ENCODE data around the gene DAB2IP. TPM values are rescaled to one million over a fixed set of nuclear protein-coding genes. Genes with fewer than 3 reads are reported as not detected.
A peak's percentile ranks its signal among the peaks of the same experiment; 100 is the strongest.
"Not testable (repeated sequence)": the region's sequence is repeated elsewhere in the genome, so short reads cannot be mapped to it uniquely, and the experiment has no call there.

The DAB2IP gene
- total RNA-seq, 1 donor from 2014 or later, result 71.6 TPM

GRCh38 chr9:121738968-121739367, 87.5 kb downstream of the DAB2IP start:
- Histone ChIP-seq H3K4me1 (peaks cover 38 to 63% of the 10 kb centered on the region in 2 donors), H3K27ac (peak overlapping the region; percentile 91 to 94)

GRCh38 chr9:121739971-121740370, 88.5 kb downstream of the DAB2IP start:
- TF ChIP-seq CTCF (IDR thresholded peaks at IDR 0.05), result no peak
- DNase-seq (ENCODE audit: low spot score in 2 of 2), result no peak
- no peaks in the 10 kb centered on the region for H3K27me3 ChIP-seq
- peak overlapping the region; percentile 70 to 94 for H3K27ac ChIP-seq
- H3K36me3 ChIP-seq, result no peaks in the 10 kb centered on the region
- no peak overlapping the region for H3K4me3 ChIP-seq
- intact Hi-C loops (cut with DNase I), result loop anchor here (5.0 kb wide), 2 partner anchors 183 to 337 kb away; no protein-coding TSS in a partner anchor
- H3K4me1 ChIP-seq, result peaks cover 39 to 62% of the 10 kb centered on the region in 2 donors
- no peaks in the 10 kb centered on the region for H3K9me3 ChIP-seq

More at GRCh38 chr9:121738968-121739367, 87.5 kb downstream of the DAB2IP start:
- Histone ChIP-seq H3K4me3 (no peak overlapping the region), H3K27me3 (no peaks in the 10 kb centered on the region), H3K9me3 (no peaks in the 10 kb centered on the region), H3K36me3 (no peaks in the 10 kb centered on the region)
- DNase-seq (ENCODE audit: low spot score in 2 of 2), result peak; percentile 53 to 91
- no peak for TF ChIP-seq CTCF (IDR thresholded peaks at IDR 0.05)
- intact Hi-C loops (cut with DNase I), result no loop called here

GRCh38 chr9:121741228-121741918, 89.9 kb downstream of the DAB2IP start:
- intact Hi-C loops (cut with DNase I), result loop anchor here (5.0 kb wide), 2 partner anchors 184 to 336 kb away; no protein-coding TSS in a partner anchor
- Histone ChIP-seq H3K9me3 (no peaks in the 10 kb centered on the region), H3K27ac (peak overlapping the region; percentile 94 to 96), H3K27me3 (no peaks in the 10 kb centered on the region), H3K36me3 (no peaks in the 10 kb centered on the region), H3K4me1 (peaks cover 35 to 63% of the 10 kb centered on the region in 2 donors), H3K4me3 (no peak overlapping the region)
- DNase-seq (ENCODE audit: low spot score in 2 of 2), result no peak
- TF ChIP-seq CTCF (IDR thresholded peaks at IDR 0.05), result no peak

- DNase-seq (ENCODE audit: low spot score in 2 of 2); H3K4me3 ChIP-seq; H3K27me3 ChIP-seq; H3K9me3 ChIP-seq; H3K36me3 ChIP-seq: not testable (repeated sequence)
- peak overlapping the region; percentile 94 to 96 for H3K27ac ChIP-seq
- intact Hi-C loops (cut with DNase I), result loop anchor here (2.0 to 5.0 kb wide), 3 partner anchors 17 to 335 kb away; no protein-coding TSS in a partner anchor
- peaks cover 36 to 67% of the 10 kb centered on the region in 2 donors for H3K4me1 ChIP-seq
These were observed 90.5 kb downstream of the DAB2IP start for GRCh38 chr9:121741919-121742283.

GRCh38 chr9:121742923-121743322, 91.5 kb downstream of the DAB2IP start:
- Histone ChIP-seq H3K4me1 (peaks cover 29 to 62% of the 10 kb centered on the region in 2 donors), H3K27ac (peak overlapping the region; percentile 94 to 96), H3K27me3 (no peaks in the 10 kb centered on the region), H3K4me3 (peak overlapping the region in 1 of 2 donors; percentile 69), H3K36me3 (no peaks in the 10 kb centered on the region), H3K9me3 (no peaks in the 10 kb centered on the region)
- TF ChIP-seq CTCF (IDR thresholded peaks at IDR 0.05), result no peak
- intact Hi-C loops (cut with DNase I), result loop anchor here (2.0 to 5.0 kb wide), 3 partner anchors 18 to 334 kb away; no protein-coding TSS in a partner anchor
- DNase-seq (ENCODE audit: low spot score in 2 of 2), result no peak

- Histone ChIP-seq H3K4me1 (peaks cover 26 to 59% of the 10 kb centered on the region in 2 donors), H3K9me3 (no peaks in the 10 kb centered on the region), H3K27ac (peak overlapping the region; percentile 94 to 96), H3K27me3 (no peaks in the 10 kb centered on the region), H3K36me3 (no peaks in the 10 kb centered on the region), H3K4me3 (peak overlapping the region; percentile 53 to 69)
- intact Hi-C loops (cut with DNase I), result loop anchor here (1.0 to 5.0 kb wide), 5 partner anchors 19 to 334 kb away; no protein-coding TSS in a partner anchor
- peak; percentile 64 to 93 for DNase-seq (ENCODE audit: low spot score in 2 of 2)
- peak in 1 of 3 experiments; percentile 8 for TF ChIP-seq CTCF (IDR thresholded peaks at IDR 0.05)
These were observed 92.1 kb downstream of the DAB2IP start for GRCh38 chr9:121743441-121744001.
